CD14-positive monocyte (primary cell): Measurements from ENCODE around the gene HOXC12. TPM values are rescaled to one million over a fixed set of nuclear protein-coding genes. Genes with fewer than 3 reads are reported as not detected.

Source experiments
- DNase-seq, 3 donors: peaks; one replicate each; pipeline ENCODE4 v3.0.0-alpha.2; 2011 to 2022
- H2AFZ ChIP-seq: 2 replicates; pipeline ENCODE4 v1.6.0; 2012; ENCODE audit warnings: mild to moderate bottlenecking, low read depth, low read length, inconsistent platforms; ENCODE audit not compliant: insufficient read depth, poor library complexity, severe bottlenecking
- H3K27ac ChIP-seq, 2 donors: 1 replicate in 1 of 2; 2 replicates in 1 of 2; pipeline ENCODE4 v1.5.1; 2012 to 2013; ENCODE audit warnings: low read length in 2 of 2, control low read depth in 1 of 2, inconsistent platforms in 1 of 2, low read depth in 1 of 2, mild to moderate bottlenecking in 1 of 2
- H3K27me3 ChIP-seq, 2 donors: one replicate each; pipeline versions ENCODE4 v1.6.0 to v1.6.1; 2011 to 2013; ENCODE audit warnings: low read length in 2 of 2; ENCODE audit not compliant: control insufficient read depth in 2 of 2, insufficient read depth in 2 of 2
- H3K36me3 ChIP-seq, 2 donors: replicated peaks in 1 of 2; 1 replicate in 1 of 2; 2 replicates in 1 of 2; pipeline versions ENCODE4 v1.5.1 to v1.6.1; 2012 to 2013; ENCODE audit warnings: low read length in 2 of 2, control low read depth in 1 of 2, inconsistent platforms in 1 of 2, mild to moderate bottlenecking in 1 of 2; ENCODE audit not compliant: insufficient read depth in 2 of 2, control insufficient read depth in 1 of 2
- H3K4me1 ChIP-seq, 2 donors: 1 replicate in 1 of 2; 2 replicates in 1 of 2; pipeline versions ENCODE4 v1.5.1 to v1.6.1; 2012 to 2013; ENCODE audit warnings: low read length in 2 of 2, control low read depth in 1 of 2, inconsistent platforms in 1 of 2, mild to moderate bottlenecking in 1 of 2, moderate library complexity in 1 of 2; ENCODE audit not compliant: insufficient read depth in 2 of 2, control insufficient read depth in 1 of 2
- H3K4me2 ChIP-seq: replicated peaks from 2 replicates; pipeline ENCODE3; 2012; ENCODE audit warnings: low read length, moderate library complexity, mild to moderate bottlenecking; ENCODE audit not compliant: poor library complexity, severe bottlenecking; ENCODE audit errors: extremely low read depth
- H3K4me3 ChIP-seq, 3 experiments: fragments of 200-600 bp in 1 of 3; sonication (generic) in 1 of 3; replicated peaks in 1 of 3; 1 replicate in 2 of 3; 2 replicates in 1 of 3; pipeline ENCODE4 v1.5.1; 2011 to 2013; ENCODE audit warnings: low read length in 3 of 3, mild to moderate bottlenecking in 3 of 3, control low read depth in 2 of 3, low read depth in 2 of 3, inconsistent platforms in 1 of 3, moderate library complexity in 1 of 3
- H3K79me2 ChIP-seq: 2 replicates; pipeline ENCODE4 v1.6.0; 2012; ENCODE audit warnings: mild to moderate bottlenecking, control low read depth, inconsistent platforms, low read length, moderate library complexity; ENCODE audit not compliant: insufficient read depth
- H3K9ac ChIP-seq: 2 replicates; pipeline ENCODE4 v1.6.0; 2017; ENCODE audit warnings: low read length, mild to moderate bottlenecking; ENCODE audit not compliant: insufficient read depth, poor library complexity, severe bottlenecking
- H3K9me3 ChIP-seq, 2 donors: replicated peaks in 1 of 2; 1 replicate in 1 of 2; 2 replicates in 1 of 2; pipeline versions ENCODE4 v1.5.1 to v1.6.1; 2012 to 2013; ENCODE audit warnings: low read length in 2 of 2, control low read depth in 1 of 2; ENCODE audit not compliant: control insufficient read depth in 1 of 2, insufficient read depth in 1 of 2
- H4K20me1 ChIP-seq: 2 replicates; pipeline ENCODE4 v1.6.0; 2012; ENCODE audit warnings: mild to moderate bottlenecking, low read length, control low read depth, moderate library complexity; ENCODE audit not compliant: insufficient read depth
- H3K27ac Mint-ChIP-seq, 7 donors: one replicate each; pipeline ENCODE4 v1.8.0; 2020; ENCODE audit warnings: mild to moderate bottlenecking in 7 of 7, mixed read lengths in 7 of 7, moderate library complexity in 6 of 7, inconsistent platforms in 2 of 7
- H3K27me3 Mint-ChIP-seq, 3 donors: one replicate each; pipeline ENCODE4 v1.8.0; 2021 to 2022; ENCODE audit warnings: low read depth in 3 of 3, mild to moderate bottlenecking in 3 of 3, mixed read lengths in 3 of 3, moderate library complexity in 3 of 3, inconsistent platforms in 1 of 3
- H3K36me3 Mint-ChIP-seq, 2 donors: one replicate each; pipeline ENCODE4 v1.8.0; 2020; ENCODE audit warnings: mixed read lengths in 2 of 2, inconsistent platforms in 1 of 2, mild to moderate bottlenecking in 1 of 2
- H3K4me1 Mint-ChIP-seq: one replicate; pipeline ENCODE4 v1.8.0; 2020; ENCODE audit warnings: mild to moderate bottlenecking, mixed read lengths
- H3K4me3 Mint-ChIP-seq, 2 donors: one replicate each; pipeline ENCODE4 v1.8.0; 2020; ENCODE audit warnings: mild to moderate bottlenecking in 2 of 2, mixed read lengths in 2 of 2, moderate library complexity in 1 of 2
- H3K9me3 Mint-ChIP-seq, 7 donors: one replicate each; pipeline ENCODE4 v1.8.0; 2020 to 2022; ENCODE audit warnings: mixed read lengths in 7 of 7, mild to moderate bottlenecking in 6 of 7, moderate library complexity in 6 of 7, inconsistent platforms in 2 of 7
- WGBS: methylation state at CpG from one replicate; pipeline ENCODE4 v1.1.5; 2013; ENCODE audit warnings: missing lambda C conversion rate; ENCODE audit not compliant: insufficient coverage; 5-methylcytosine and 5-hydroxymethylcytosine counted together
- intact Hi-C, 2 donors: fragments of 100-400 bp; cut with micrococcal nuclease; formaldehyde crosslinking; loops; one replicate each; pipeline versions ENCODE4 v1.15.0 to v1.15.1; 2023
- polyA plus RNA-seq, 3 donors: library from polyadenylated mRNA; depleted of rRNA in 1 of 3; unstranded in 2 of 3; stranded (reverse) in 1 of 3; fragments of 300-500 nt in 2 of 3; fragments of >200 nt in 1 of 3; fragmentation: Illumina TruSeq in 2 of 3; gene quantifications; 1 replicate in 2 of 3; 2 replicates in 1 of 3; pipeline ENCODE4 v1.2.3, GENCODE V29; 2012 to 2021
- TF ChIP-seq, protein P1 (sequence below): fragments of 200-600 bp; IDR thresholded peaks from one replicate; pipeline ENCODE4 v1.8.0; 2022; ENCODE audit warnings: antibody characterized with exemption, mild to moderate bottlenecking

The HOXC12 gene
- polyA plus RNA-seq, 3 donors, result not detected

DNA sequence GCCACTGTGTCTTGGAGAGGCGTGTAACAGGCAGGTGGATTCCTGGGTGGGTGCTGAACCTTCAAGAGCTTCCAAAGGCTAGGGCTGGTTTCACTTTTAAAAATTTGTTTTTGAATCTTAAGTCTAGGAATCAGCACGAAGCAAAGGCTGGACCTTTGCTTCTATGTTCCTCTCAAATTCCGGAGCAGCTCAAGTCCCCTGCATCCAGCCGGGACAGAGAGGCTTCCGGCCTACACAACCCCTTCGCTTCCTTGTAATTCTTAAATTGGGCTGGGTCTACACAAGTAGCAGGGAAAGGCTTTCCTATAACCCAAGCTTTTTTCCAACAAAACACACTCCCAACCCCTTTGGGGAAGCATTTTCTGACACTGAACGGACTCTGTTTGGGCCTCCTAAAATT, 8.3 kb downstream of the HOXC12 start:
- intact Hi-C loops, result no loop called here
- Mint-ChIP-seq H3K9me3 (peaks cover 5 to 67% (median 38%) of the 10 kb centered on the region in 7 donors), H3K27ac (no peak overlapping the region), H3K4me3 (peak overlapping the region in 1 of 2 donors; percentile 82), H3K4me1 (peaks cover 35% of the 10 kb centered on the region), H3K27me3 (peaks cover 96 to 99% (median 96%) of the 10 kb centered on the region in 3 donors), H3K36me3 (peaks cover 4 to 20% of the 10 kb centered on the region in 2 donors)
- Histone ChIP-seq H3K36me3 (no peaks in the 10 kb centered on the region), H3K79me2 (no peaks in the 10 kb centered on the region), H3K9me3 (peaks cover 11 to 89% of the 10 kb centered on the region in 2 donors), H2AFZ (no peak overlapping the region), H3K27me3 (peaks cover 96 to 100% of the 10 kb centered on the region in 2 donors), H3K9ac (no peak overlapping the region), H3K27ac (no peak overlapping the region), H3K4me1 (no peaks in the 10 kb centered on the region), H3K4me2 (no peak overlapping the region), H3K4me3 (no peak overlapping the region), H4K20me1 (no peaks in the 10 kb centered on the region)
- TF ChIP-seq, protein P1, sequence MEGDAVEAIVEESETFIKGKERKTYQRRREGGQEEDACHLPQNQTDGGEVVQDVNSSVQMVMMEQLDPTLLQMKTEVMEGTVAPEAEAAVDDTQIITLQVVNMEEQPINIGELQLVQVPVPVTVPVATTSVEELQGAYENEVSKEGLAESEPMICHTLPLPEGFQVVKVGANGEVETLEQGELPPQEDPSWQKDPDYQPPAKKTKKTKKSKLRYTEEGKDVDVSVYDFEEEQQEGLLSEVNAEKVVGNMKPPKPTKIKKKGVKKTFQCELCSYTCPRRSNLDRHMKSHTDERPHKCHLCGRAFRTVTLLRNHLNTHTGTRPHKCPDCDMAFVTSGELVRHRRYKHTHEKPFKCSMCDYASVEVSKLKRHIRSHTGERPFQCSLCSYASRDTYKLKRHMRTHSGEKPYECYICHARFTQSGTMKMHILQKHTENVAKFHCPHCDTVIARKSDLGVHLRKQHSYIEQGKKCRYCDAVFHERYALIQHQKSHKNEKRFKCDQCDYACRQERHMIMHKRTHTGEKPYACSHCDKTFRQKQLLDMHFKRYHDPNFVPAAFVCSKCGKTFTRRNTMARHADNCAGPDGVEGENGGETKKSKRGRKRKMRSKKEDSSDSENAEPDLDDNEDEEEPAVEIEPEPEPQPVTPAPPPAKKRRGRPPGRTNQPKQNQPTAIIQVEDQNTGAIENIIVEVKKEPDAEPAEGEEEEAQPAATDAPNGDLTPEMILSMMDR, result no peak
- WGBS, result 12% methylated on average over 5 of the region's 7 CpGs
- no peak for DNase-seq

DNA sequence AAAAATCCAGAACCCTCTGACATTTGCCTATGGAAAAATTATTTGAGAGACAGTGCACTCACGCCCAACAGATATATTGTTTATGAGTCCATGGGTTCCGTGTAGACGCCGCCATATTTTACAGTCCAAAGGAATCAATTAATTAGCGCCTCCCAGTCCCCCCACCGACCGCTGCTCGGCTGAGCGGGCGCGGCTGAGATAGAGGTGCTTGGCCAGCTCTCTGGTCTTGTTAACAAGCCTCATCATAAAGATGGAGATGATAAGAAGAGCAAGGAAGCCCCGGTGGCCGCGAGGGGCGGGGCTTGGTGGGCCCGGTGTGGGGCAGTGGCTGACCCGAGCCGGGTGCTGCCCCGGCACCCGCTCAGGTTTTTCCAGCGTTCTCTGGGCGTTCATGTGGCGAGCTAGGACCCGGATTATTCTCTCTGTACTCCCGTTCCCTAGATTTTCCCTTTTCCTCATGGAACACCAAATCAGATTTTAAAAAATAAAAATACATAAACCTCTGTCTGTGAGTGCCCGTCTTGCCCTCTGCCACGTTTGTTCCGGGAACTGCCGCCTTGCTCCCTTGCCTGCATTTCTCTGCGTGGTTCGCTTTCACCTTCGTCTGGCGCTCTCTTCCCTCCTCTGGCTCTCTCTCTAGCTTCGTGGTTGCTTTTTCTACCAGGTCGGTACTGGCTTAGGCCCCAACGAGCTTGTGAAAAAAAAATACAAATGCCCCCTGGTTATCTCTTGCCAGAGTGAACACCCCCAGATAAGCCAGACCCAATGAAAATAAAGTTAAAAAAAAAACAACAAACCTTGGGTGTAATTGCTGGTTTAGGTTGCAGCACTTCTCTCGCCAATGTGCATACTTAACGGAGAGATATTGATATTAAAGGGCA, 9.0 kb downstream of the HOXC12 start:
- no peak for DNase-seq
- peaks cover 11 to 89% of the 10 kb centered on the region in 2 donors for H3K9me3 ChIP-seq
- no peak overlapping the region for H2AFZ ChIP-seq
- TF ChIP-seq, protein P1, result no peak
- 5% methylated on average over 16 of the region's 38 CpGs for WGBS
- H3K9ac ChIP-seq, result no peak overlapping the region
- Mint-ChIP-seq H3K9me3 (peaks cover 5 to 71% (median 35%) of the 10 kb centered on the region in 7 donors), H3K27ac (no peak overlapping the region), H3K4me3 (peak overlapping the region in 1 of 2 donors; percentile 82), H3K4me1 (peaks cover 38% of the 10 kb centered on the region), H3K36me3 (peaks cover 4 to 27% of the 10 kb centered on the region in 2 donors), H3K27me3 (peaks cover 96 to 99% (median 96%) of the 10 kb centered on the region in 3 donors)
- intact Hi-C loops, result no loop called here
- peaks cover 96 to 100% of the 10 kb centered on the region in 2 donors for H3K27me3 ChIP-seq
- no peak overlapping the region for H3K4me3 ChIP-seq
- no peaks in the 10 kb centered on the region for H3K36me3 ChIP-seq
- no peak overlapping the region for H3K27ac ChIP-seq
- no peaks in the 10 kb centered on the region for H4K20me1 ChIP-seq
- H3K4me1 ChIP-seq, result no peaks in the 10 kb centered on the region
- no peaks in the 10 kb centered on the region for H3K79me2 ChIP-seq
- no peak overlapping the region for H3K4me2 ChIP-seq
